ENCODE data around the gene LSM10. TPM values are rescaled to one million over a fixed set of nuclear protein-coding genes. Genes with fewer than 3 reads are reported as not detected.
A peak's percentile ranks its signal among the peaks of the same experiment; 100 is the strongest.

Gene LSM10
- 29.5 TPM for total RNA-seq
- polyA plus RNA-seq (ENCODE audit: insufficient read depth, low read depth, low replicate concordance): 91.6 TPM
- long read RNA-seq, donor 1, transcript LSM10-201 (2 exons, 850 nt): major isoform, 6 of 6 reads
- long read RNA-seq, donor 1, partial matches to known transcripts: 0 of 6 reads
- long read RNA-seq, donor 1, other reads (novel, unspliced or antisense): 0 of 6 reads
- long read RNA-seq, donor 2, transcript LSM10-201 (2 exons, 850 nt): major isoform, 21 of 21 reads
- long read RNA-seq, donor 2, partial matches to known transcripts: 0 of 21 reads
- long read RNA-seq, donor 2, other reads (novel, unspliced or antisense): 0 of 21 reads
- long read RNA-seq, donor 3, transcript LSM10-201 (2 exons, 850 nt): major isoform, 19 of 19 reads
- long read RNA-seq, donor 3, partial matches to known transcripts: 0 of 19 reads
- long read RNA-seq, donor 3, other reads (novel, unspliced or antisense): 0 of 19 reads
- long read RNA-seq, donor 4, transcript LSM10-201 (2 exons, 850 nt): major isoform, 8 of 9 reads
- long read RNA-seq, donor 4, partial matches to known transcripts: 0 of 9 reads
- long read RNA-seq, donor 4, other reads (novel, unspliced or antisense): 0 of 9 reads
- long read RNA-seq, donor 5, partial matches to known transcripts: 0 of 2 reads
- long read RNA-seq, donor 5, other reads (novel, unspliced or antisense): 0 of 2 reads
- long read RNA-seq, donor 6, transcript LSM10-201 (2 exons, 850 nt): major isoform, 26 of 26 reads
- long read RNA-seq, donor 6, partial matches to known transcripts: 0 of 26 reads
- long read RNA-seq, donor 6, other reads (novel, unspliced or antisense): 0 of 26 reads
- long read RNA-seq, donor 7, transcript LSM10-201 (2 exons, 850 nt): major isoform, 10 of 12 reads
- long read RNA-seq, donor 7, partial matches to known transcripts: 0 of 12 reads
- long read RNA-seq, donor 7, other reads (novel, unspliced or antisense): 2 of 12 reads
- long read RNA-seq, donor 8, transcript LSM10-201 (2 exons, 850 nt): major isoform, 21 of 21 reads
- long read RNA-seq, donor 8, partial matches to known transcripts: 0 of 21 reads
- long read RNA-seq, donor 8, other reads (novel, unspliced or antisense): 0 of 21 reads
- long read RNA-seq, donor 9, transcript LSM10-201 (2 exons, 850 nt): major isoform, 14 of 14 reads
- long read RNA-seq, donor 9, partial matches to known transcripts: 0 of 14 reads
- long read RNA-seq, donor 9, other reads (novel, unspliced or antisense): 0 of 14 reads
- long read RNA-seq, donor 10, transcript LSM10-201 (2 exons, 850 nt): major isoform, 18 of 18 reads
- long read RNA-seq, donor 10, partial matches to known transcripts: 0 of 18 reads
- long read RNA-seq, donor 10, other reads (novel, unspliced or antisense): 0 of 18 reads

DNA sequence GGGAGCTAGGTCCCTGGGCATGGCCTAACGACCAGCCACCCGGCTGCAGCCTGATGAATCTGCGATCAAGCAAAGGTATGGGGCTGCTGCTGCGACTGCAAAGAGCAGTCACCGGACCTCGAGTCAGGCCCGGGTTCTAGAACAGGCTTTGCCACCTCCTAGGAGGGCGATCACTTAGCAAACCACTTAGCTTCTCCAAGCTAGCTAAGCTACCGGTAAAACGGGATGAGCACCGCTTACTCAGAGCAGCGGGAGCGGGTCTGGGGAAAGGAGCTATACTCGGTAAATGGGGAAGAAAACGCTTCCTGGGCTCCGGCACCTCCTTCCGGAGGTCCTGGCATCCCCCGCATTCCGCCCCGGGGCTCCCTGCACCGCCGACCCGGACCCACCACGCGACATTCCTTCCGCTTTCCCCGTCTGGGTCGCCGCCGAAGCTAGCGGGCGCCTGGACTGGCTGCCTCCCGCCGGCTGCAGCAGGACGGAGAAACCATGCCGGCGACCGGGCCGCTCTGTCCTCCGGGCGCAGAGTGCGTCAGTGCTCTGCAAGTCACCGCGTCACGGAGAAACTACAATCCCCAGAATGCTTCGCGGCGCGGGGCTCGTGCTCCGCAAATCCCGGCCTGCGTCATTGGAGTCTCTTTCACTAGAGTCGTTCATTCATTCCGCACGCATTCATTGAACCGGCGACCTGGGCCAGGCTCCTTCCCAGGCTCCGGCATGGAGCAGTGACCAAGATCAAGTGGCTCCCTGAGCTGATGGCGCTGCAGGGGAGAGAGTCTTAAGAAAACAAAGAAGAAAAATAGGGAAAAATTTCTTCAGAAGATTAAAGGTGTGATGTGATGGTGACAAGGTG is at the start of gene LSM10:
LSM10 (minus strand) TSS at position 531 of the 853 bp plus-strand sequence. CDS start 3,779 bp downstream, outside the sequence.
- peak; percentile 94 to 98 (median 97) for DNase-seq
- H3K27me3 ChIP-seq (ENCODE audit: control insufficient read depth, insufficient read depth, low read length): no peaks in the 10 kb centered on the region
- peaks cover 0 to 14% (median 8%) of the 10 kb centered on the region in 3 donors for H3K36me3 ChIP-seq (ENCODE audit: control insufficient read depth in 2 of 3, insufficient read depth in 3 of 3, low read length in 3 of 3)
- H3K4me1 ChIP-seq (ENCODE audit: control insufficient read depth in 2 of 3, insufficient read depth in 2 of 3, low read depth in 1 of 3, low read length in 3 of 3): peaks cover 0 to 8% (median 0%) of the 10 kb centered on the region in 3 donors
- H3K9ac ChIP-seq (ENCODE audit: low read length in 3 of 3): peak within 1 kb of the TSS; percentile 61 to 94 (median 77)
- peak within 1 kb of the TSS; percentile 82 to 97 (median 87) for H3K4me3 ChIP-seq (ENCODE audit: low read length in 3 of 3)
- peak within 1 kb of the TSS; percentile 87 to 93 for H3K27ac ChIP-seq (ENCODE audit: low read depth in 2 of 2, low read length in 2 of 2)
- H3K9me3 ChIP-seq (ENCODE audit: control insufficient read depth in 2 of 3, insufficient read depth in 1 of 3, low read length in 3 of 3): no peaks in the 10 kb centered on the region
- FAIRE-seq: no peak
- intact Hi-C loops (cut with DNase I): no loop called here
- TF ChIP-seq, protein P1, sequence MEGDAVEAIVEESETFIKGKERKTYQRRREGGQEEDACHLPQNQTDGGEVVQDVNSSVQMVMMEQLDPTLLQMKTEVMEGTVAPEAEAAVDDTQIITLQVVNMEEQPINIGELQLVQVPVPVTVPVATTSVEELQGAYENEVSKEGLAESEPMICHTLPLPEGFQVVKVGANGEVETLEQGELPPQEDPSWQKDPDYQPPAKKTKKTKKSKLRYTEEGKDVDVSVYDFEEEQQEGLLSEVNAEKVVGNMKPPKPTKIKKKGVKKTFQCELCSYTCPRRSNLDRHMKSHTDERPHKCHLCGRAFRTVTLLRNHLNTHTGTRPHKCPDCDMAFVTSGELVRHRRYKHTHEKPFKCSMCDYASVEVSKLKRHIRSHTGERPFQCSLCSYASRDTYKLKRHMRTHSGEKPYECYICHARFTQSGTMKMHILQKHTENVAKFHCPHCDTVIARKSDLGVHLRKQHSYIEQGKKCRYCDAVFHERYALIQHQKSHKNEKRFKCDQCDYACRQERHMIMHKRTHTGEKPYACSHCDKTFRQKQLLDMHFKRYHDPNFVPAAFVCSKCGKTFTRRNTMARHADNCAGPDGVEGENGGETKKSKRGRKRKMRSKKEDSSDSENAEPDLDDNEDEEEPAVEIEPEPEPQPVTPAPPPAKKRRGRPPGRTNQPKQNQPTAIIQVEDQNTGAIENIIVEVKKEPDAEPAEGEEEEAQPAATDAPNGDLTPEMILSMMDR (IDR thresholded peaks at IDR 0.05; ENCODE audit: borderline replicate concordance, extremely low read depth, insufficient read depth): no peak

DNA sequence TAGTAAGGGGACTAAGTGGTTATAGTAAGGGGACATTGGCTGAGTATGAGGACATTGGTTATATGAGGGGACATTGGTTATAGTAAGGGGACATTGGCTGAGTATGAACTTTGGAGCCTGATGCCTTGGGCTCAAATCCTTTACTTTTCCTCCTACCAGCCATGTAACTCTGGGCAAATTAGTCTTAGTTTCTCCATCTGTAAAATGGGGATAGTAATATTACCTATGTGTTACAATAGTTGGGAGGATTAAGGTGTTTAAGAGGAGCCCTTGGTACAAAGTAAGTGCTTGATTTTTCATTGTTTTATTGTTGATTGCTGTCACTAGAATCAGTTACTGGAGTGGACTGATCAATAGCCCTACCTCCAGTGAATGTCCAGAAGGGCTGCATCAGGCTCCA is 49.7 kb upstream of the LSM10 start:
- no peak overlapping the region for H3K27ac ChIP-seq (ENCODE audit: low read depth in 2 of 2, low read length in 2 of 2)

More for the DNA sequence above, 49.7 kb upstream of the LSM10 start:
- no peak overlapping the region for H3K9ac ChIP-seq (ENCODE audit: low read length in 3 of 3)
- no peak for DNase-seq
- TF ChIP-seq, protein P1 (IDR thresholded peaks at IDR 0.05; ENCODE audit: borderline replicate concordance, extremely low read depth, insufficient read depth): no peak
- no peaks in the 10 kb centered on the region for H3K27me3 ChIP-seq (ENCODE audit: control insufficient read depth, insufficient read depth, low read length)
- H3K4me1 ChIP-seq (ENCODE audit: control insufficient read depth in 2 of 3, insufficient read depth in 2 of 3, low read depth in 1 of 3, low read length in 3 of 3): peaks cover 0 to 2% (median 0%) of the 10 kb centered on the region in 3 donors
- H3K4me3 ChIP-seq (ENCODE audit: low read length in 3 of 3): no peak overlapping the region
- no peaks in the 10 kb centered on the region for H3K9me3 ChIP-seq (ENCODE audit: control insufficient read depth in 2 of 3, insufficient read depth in 1 of 3, low read length in 3 of 3)
- intact Hi-C loops (cut with DNase I): no loop called here
- H3K36me3 ChIP-seq (ENCODE audit: control insufficient read depth in 2 of 3, insufficient read depth in 3 of 3, low read length in 3 of 3): no peaks in the 10 kb centered on the region
- no peak for FAIRE-seq
